Measurements from ENCODE around the gene OTC. TPM values are rescaled to one million over a fixed set of nuclear protein-coding genes. Genes with fewer than 3 reads are reported as not detected.

OTC gene
- total and polyA plus RNA-seq, 4 donors: 41.5 to 72.1 (median 57.1) TPM

GRCh38 chrX:38376747-38377146 is 24.3 kb downstream of the OTC start:
- Histone ChIP-seq H3K4me1 (ENCODE audit: control insufficient read depth in 4 of 4, insufficient read depth in 4 of 4, low read length in 3 of 4) (no peaks in the 10 kb centered on the region), H3K9ac (ENCODE audit: low read depth in 1 of 2, low read length in 2 of 2) (no peak overlapping the region), H3K27ac (ENCODE audit: low read depth in 1 of 2, low read length in 2 of 2) (no peak overlapping the region), H3K4me3 (ENCODE audit: low read depth in 1 of 3, low read length in 3 of 3) (no peak overlapping the region), H3K36me3 (ENCODE audit: control insufficient read depth in 4 of 4, insufficient read depth in 3 of 4, low read depth in 1 of 4, low read length in 3 of 4) (no peaks in the 10 kb centered on the region), H3K27me3 (ENCODE audit: control insufficient read depth in 4 of 4, insufficient read depth in 4 of 4, low read length in 3 of 4) (no peaks in the 10 kb centered on the region), H3K9me3 (ENCODE audit: control insufficient read depth in 4 of 4, low read length in 3 of 4) (no peaks in the 10 kb centered on the region)
- 21% methylated on average over 1 of the region's 1 CpG for WGBS
- TF ChIP-seq, protein P1, sequence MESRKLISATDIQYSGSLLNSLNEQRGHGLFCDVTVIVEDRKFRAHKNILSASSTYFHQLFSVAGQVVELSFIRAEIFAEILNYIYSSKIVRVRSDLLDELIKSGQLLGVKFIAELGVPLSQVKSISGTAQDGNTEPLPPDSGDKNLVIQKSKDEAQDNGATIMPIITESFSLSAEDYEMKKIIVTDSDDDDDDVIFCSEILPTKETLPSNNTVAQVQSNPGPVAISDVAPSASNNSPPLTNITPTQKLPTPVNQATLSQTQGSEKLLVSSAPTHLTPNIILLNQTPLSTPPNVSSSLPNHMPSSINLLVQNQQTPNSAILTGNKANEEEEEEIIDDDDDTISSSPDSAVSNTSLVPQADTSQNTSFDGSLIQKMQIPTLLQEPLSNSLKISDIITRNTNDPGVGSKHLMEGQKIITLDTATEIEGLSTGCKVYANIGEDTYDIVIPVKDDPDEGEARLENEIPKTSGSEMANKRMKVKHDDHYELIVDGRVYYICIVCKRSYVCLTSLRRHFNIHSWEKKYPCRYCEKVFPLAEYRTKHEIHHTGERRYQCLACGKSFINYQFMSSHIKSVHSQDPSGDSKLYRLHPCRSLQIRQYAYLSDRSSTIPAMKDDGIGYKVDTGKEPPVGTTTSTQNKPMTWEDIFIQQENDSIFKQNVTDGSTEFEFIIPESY (IDR thresholded peaks at IDR 0.05): no peak
- TF ChIP-seq HNF4A (conservative IDR thresholded peaks at IDR 0.05) (no peak), NR2F2 (IDR thresholded peaks at IDR 0.05) (no peak), GABPA (IDR thresholded peaks at IDR 0.05 in 1 of 2, conservative IDR thresholded peaks at IDR 0.05 in 1 of 2) (no peak), EGR1 (IDR thresholded peaks at IDR 0.05; ENCODE audit: low read depth in 2 of 2) (no peak), FOXA1 (IDR thresholded peaks at IDR 0.05) (no peak), RAD21 (IDR thresholded peaks at IDR 0.05) (no peak)
- DNase-seq (ENCODE audit: low spot score): no peak

DNA sequence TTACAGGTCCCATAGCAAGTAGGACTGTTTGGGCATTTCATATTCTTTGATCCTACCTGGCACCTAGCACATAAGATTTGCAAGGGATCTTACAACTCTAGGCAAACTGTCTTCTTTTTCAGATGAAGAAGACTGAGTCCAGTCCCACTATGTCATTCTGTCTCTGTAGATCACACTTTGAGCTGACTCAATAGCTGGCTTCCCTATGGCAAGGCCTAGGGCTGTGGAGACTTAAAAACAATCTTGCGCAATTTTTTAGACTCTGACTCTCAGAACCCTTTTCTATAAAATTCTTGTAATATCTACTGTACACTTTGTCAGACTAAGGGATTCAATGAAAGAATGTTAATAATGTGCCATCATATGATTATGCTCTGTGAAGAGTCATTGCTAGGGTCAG is 26.7 kb downstream of the OTC start:
- H3K36me3 ChIP-seq (ENCODE audit: control insufficient read depth in 4 of 4, insufficient read depth in 3 of 4, low read depth in 1 of 4, low read length in 3 of 4): no peaks in the 10 kb centered on the region
- no peaks in the 10 kb centered on the region for H3K9me3 ChIP-seq (ENCODE audit: control insufficient read depth in 4 of 4, low read length in 3 of 4)
- TF ChIP-seq EGR1 (IDR thresholded peaks at IDR 0.05; ENCODE audit: low read depth in 2 of 2): no peak
- TF ChIP-seq FOXA2 (IDR thresholded peaks at IDR 0.05): no peak
- TF ChIP-seq YY1 (IDR thresholded peaks at IDR 0.05): no peak
- no peak overlapping the region for H3K4me3 ChIP-seq (ENCODE audit: low read depth in 1 of 3, low read length in 3 of 3)
- H3K27me3 ChIP-seq (ENCODE audit: control insufficient read depth in 4 of 4, insufficient read depth in 4 of 4, low read length in 3 of 4): no peaks in the 10 kb centered on the region
- 94% methylated on average over 1 of the region's 1 CpG for WGBS
- H3K4me1 ChIP-seq (ENCODE audit: control insufficient read depth in 4 of 4, insufficient read depth in 4 of 4, low read length in 3 of 4): no peaks in the 10 kb centered on the region
- DNase-seq (ENCODE audit: low spot score): no peak
- no peak overlapping the region for H3K9ac ChIP-seq (ENCODE audit: low read depth in 1 of 2, low read length in 2 of 2)
- no peak overlapping the region for H3K27ac ChIP-seq (ENCODE audit: low read depth in 1 of 2, low read length in 2 of 2)

DNA sequence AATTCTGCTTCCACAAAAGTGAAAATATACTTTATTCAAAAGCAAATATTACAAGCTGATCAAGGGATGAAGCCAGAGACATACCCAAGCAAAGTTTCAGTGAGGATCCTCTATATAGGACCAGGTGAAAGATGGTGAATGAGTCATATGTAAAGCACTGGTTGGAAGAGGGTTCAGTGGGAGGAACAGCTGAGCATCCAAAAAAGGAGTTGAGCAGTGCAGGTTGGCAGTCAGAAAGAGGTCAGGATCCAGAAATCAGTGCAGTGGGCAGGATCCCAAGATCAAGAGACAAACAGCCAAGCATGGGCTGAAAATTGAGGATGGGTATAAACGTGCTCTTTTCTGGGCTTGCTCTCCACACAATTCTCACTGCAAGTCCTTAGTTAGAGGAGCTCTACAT is 30.3 kb downstream of the OTC start:
- TF ChIP-seq, protein P2, sequence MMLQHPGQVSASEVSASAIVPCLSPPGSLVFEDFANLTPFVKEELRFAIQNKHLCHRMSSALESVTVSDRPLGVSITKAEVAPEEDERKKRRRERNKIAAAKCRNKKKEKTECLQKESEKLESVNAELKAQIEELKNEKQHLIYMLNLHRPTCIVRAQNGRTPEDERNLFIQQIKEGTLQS (IDR thresholded peaks at IDR 0.05): no peak
- peak in 1 of 2 donors; percentile 5 for TF ChIP-seq HNF4A (conservative IDR thresholded peaks at IDR 0.05)
- H3K27me3 ChIP-seq (ENCODE audit: control insufficient read depth in 4 of 4, insufficient read depth in 4 of 4, low read length in 3 of 4): no peaks in the 10 kb centered on the region
- no peak for DNase-seq (ENCODE audit: low spot score)
- no peaks in the 10 kb centered on the region for H3K9me3 ChIP-seq (ENCODE audit: control insufficient read depth in 4 of 4, low read length in 3 of 4)
- no peak overlapping the region for H3K4me3 ChIP-seq (ENCODE audit: low read depth in 1 of 3, low read length in 3 of 3)
- no peaks in the 10 kb centered on the region for H3K36me3 ChIP-seq (ENCODE audit: control insufficient read depth in 4 of 4, insufficient read depth in 3 of 4, low read depth in 1 of 4, low read length in 3 of 4)
- WGBS: 28% methylated on average over 1 of the region's 1 CpG
- no peak overlapping the region for H3K27ac ChIP-seq (ENCODE audit: low read depth in 1 of 2, low read length in 2 of 2)
- H3K4me1 ChIP-seq (ENCODE audit: control insufficient read depth in 4 of 4, insufficient read depth in 4 of 4, low read length in 3 of 4): no peaks in the 10 kb centered on the region
- H3K9ac ChIP-seq (ENCODE audit: low read depth in 1 of 2, low read length in 2 of 2): no peak overlapping the region

DNA sequence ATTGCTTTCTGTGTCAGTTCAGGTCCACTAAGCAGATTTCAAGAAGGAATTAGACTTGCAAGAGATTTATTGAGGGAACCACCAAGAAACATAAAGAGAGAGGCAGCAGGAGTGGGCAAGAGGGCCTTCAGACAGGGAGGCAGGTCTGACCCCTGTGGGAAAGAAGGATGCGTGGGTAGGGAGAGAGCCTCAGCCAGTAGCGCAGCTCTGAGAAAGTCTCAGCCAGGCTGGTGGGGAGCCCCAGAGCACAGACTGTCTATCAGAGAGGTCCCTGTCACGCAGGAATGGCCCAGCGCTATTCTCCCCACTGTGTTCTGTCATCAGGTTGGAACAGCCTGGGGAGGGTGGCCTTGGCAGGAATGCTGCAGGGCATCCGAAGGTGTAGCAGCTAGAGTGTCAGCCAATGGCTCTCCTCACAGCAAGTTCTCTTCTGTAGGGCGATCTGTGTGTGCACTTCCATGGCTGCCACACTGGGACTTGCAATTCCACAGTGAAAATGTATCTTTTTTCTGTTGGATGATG is 48.0 kb downstream of the OTC start:
- Histone ChIP-seq H3K36me3 (ENCODE audit: control insufficient read depth in 4 of 4, insufficient read depth in 3 of 4, low read depth in 1 of 4, low read length in 3 of 4) (peaks cover 0 to 8% (median 3%) of the 10 kb centered on the region in 4 donors), H3K4me3 (ENCODE audit: low read depth in 1 of 3, low read length in 3 of 3) (no peak overlapping the region), H3K27me3 (ENCODE audit: control insufficient read depth in 4 of 4, insufficient read depth in 4 of 4, low read length in 3 of 4) (no peaks in the 10 kb centered on the region), H3K4me1 (ENCODE audit: control insufficient read depth in 4 of 4, insufficient read depth in 4 of 4, low read length in 3 of 4) (no peaks in the 10 kb centered on the region), H3K9me3 (ENCODE audit: control insufficient read depth in 4 of 4, low read length in 3 of 4) (no peaks in the 10 kb centered on the region), H3K9ac (ENCODE audit: low read depth in 1 of 2, low read length in 2 of 2) (no peak overlapping the region), H3K27ac (ENCODE audit: low read depth in 1 of 2, low read length in 2 of 2) (no peak overlapping the region)
- WGBS: 95% methylated on average over 6 of the region's 6 CpGs
- DNase-seq (ENCODE audit: low spot score): no peak
- TF ChIP-seq RXRA (IDR thresholded peaks at IDR 0.05): no peak
- TF ChIP-seq TAF1 (conservative IDR thresholded peaks at IDR 0.05): no peak
- no peak for TF ChIP-seq RAD21 (IDR thresholded peaks at IDR 0.05)
- no peak for TF ChIP-seq YY1 (IDR thresholded peaks at IDR 0.05)
- TF ChIP-seq FOXA1 (IDR thresholded peaks at IDR 0.05): no peak
- no peak for TF ChIP-seq MAX (IDR thresholded peaks at IDR 0.05)
- no peak for TF ChIP-seq GABPA (IDR thresholded peaks at IDR 0.05 in 1 of 2, conservative IDR thresholded peaks at IDR 0.05 in 1 of 2)
- no peak for TF ChIP-seq NR2F2 (IDR thresholded peaks at IDR 0.05)
- TF ChIP-seq, protein P3, sequence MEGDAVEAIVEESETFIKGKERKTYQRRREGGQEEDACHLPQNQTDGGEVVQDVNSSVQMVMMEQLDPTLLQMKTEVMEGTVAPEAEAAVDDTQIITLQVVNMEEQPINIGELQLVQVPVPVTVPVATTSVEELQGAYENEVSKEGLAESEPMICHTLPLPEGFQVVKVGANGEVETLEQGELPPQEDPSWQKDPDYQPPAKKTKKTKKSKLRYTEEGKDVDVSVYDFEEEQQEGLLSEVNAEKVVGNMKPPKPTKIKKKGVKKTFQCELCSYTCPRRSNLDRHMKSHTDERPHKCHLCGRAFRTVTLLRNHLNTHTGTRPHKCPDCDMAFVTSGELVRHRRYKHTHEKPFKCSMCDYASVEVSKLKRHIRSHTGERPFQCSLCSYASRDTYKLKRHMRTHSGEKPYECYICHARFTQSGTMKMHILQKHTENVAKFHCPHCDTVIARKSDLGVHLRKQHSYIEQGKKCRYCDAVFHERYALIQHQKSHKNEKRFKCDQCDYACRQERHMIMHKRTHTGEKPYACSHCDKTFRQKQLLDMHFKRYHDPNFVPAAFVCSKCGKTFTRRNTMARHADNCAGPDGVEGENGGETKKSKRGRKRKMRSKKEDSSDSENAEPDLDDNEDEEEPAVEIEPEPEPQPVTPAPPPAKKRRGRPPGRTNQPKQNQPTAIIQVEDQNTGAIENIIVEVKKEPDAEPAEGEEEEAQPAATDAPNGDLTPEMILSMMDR (IDR thresholded peaks at IDR 0.05; ENCODE audit: low read depth, low read length, missing input control): no peak
- TF ChIP-seq, protein P1 (IDR thresholded peaks at IDR 0.05): no peak
- no peak for TF ChIP-seq SP1 (IDR thresholded peaks at IDR 0.05)

Measured in liver (tissue), 9 donors.